ENCODE measurements around the gene NADK2.
"Not testable (repeated sequence)": the region's sequence is repeated elsewhere in the genome, so short reads cannot be mapped to it uniquely, and the experiment has no call there.

NADK2 gene, protein sequence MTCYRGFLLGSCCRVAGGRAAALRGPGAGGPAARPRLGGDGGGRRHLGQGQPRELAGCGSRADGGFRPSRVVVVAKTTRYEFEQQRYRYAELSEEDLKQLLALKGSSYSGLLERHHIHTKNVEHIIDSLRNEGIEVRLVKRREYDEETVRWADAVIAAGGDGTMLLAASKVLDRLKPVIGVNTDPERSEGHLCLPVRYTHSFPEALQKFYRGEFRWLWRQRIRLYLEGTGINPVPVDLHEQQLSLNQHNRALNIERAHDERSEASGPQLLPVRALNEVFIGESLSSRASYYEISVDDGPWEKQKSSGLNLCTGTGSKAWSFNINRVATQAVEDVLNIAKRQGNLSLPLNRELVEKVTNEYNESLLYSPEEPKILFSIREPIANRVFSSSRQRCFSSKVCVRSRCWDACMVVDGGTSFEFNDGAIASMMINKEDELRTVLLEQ

DNA sequence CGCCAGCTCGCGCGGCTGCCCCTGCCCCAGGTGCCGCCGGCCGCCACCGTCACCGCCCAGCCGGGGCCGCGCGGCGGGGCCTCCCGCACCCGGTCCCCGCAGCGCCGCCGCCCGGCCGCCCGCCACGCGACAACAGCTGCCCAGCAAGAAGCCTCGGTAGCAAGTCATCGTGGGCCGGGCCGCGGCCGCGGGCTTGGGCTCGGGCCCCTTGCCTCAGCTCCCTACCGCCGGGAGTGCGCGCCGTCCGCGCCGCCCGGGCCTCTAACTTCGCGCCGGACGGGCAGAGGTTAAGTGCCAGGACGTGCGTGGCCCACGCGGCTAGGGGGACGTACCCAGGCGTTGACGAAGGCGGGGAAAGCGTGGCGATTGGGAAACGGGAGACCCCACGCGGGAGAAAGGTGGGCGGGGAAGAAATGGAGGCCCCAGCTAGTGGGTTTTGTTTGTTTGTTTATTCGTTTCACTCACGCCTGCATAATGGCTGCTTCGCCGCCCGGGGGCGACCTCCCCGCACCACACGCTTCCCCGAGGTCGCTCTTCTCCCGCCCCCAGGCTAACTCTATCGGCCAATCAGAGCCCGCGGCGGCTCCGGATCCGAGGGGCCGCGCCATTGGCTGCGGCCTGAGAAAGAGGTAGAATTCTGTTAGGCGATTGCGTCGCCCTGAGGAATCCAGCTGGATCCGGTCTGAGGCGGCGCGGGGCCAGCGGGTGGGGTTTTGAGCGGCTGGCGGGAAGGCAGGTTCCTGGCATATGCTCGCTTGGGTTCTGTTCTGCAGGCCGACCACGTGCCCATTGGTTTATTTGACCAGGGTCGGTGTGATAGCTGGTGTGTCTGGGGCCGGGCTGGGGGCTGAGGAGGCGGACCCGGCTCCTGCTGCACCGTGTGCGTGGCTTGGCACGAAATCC, at the start of gene NADK2:
Gene NADK2, minus strand, starts transcription at position 295 of the 903 bp plus-strand sequence. Its CDS starts 127 bp downstream, at position 168.
- peak; percentile 96 for DNase-seq

- no peak for DNase-seq
Measured at GRCh38 chr5:36285837-36286615, 44.3 kb upstream of the NADK2 start.

DNA sequence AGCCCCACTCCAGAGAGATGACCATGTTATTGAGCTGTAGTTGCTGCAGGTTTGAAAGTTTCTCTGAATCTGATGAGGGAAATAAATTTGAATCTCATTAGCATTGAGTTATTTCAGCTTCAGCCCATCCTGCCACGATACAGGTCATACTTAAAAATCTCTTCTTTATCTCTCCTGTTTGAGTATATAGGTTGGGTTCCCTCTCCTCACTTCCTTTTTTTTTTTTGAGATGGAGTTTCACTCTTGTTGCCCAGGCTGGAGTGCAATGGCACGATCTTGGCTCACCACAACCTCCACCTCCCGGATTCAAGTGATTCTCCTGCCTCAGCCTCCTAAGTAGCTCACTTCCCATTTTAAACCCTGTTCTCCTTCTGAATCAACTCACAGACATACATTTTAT, 42.0 kb upstream of the NADK2 start:
- not testable (repeated sequence) for DNase-seq

GRCh38 chr5:36281626-36282025, 39.9 kb upstream of the NADK2 start:
- no peak for DNase-seq

GRCh38 chr5:36279054-36279698, 37.5 kb upstream of the NADK2 start:
- DNase-seq: no peak

DNA sequence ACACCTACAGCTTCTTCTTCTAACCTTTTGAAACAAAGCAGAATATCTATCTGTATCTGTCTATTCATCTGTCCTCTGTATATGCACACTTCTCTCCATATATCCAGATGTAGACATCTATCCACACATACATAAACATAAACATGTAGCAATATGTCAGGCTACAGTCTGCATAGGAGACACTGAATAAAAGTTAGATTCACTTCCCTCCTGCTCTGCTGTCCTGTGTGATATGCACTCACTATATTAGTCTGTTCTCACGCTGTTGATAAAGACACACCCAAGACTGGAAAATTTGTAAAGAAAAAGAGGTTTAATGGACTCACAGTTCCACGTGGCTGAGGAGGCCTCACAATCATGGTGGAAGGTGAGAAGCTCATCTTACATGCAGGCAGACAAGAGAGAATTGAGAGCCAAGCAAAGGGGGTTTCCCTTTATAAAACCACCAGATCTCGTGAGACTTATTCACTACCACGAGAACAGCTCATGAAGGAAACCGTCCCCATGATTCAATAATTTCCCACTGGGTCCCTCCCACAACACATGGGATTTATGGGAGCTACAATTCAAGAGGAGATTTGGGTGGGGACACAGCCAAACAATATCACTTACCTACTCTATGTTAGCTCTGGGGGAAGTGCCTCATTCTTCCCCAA, 35.9 kb upstream of the NADK2 start:
- DNase-seq: no peak

- DNase-seq: no peak
Measured at GRCh38 chr5:36276864-36277263, 35.1 kb upstream of the NADK2 start.

DNA sequence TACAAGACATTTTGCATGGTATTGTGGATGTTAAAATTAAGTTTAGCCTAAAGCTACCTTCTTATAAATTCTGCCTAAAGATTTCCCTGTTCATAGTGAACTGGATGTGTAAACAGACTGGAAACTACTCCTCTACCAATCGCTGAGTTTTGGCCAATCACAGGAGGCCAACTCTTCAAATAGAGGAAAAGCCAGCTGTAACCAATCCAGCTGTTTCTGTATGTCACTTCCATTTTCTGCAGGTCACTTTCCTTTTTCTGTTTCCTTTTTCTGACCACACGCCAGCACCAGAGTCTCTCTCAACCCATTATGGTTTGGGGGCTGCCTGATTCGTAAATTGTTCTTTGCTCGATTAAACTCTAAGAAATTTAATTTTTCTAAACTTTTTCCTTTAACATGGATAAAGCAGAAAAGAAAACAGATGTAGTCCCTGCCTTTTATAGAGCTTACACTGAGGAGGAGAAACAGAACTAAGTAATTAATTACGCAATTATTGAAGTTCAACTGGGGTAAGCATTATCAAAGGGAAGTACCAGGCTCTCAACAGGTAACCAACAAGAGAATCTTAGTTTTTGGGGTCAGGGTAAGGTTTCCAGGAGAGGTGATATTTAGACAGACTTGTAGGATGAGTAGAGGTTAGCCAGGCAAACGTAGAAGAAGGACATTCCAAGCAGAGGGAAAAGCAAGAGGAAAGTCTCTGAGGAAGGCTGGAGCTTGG, 32.2 kb upstream of the NADK2 start:
- DNase-seq: no peak

GRCh38 chr5:36272136-36272690, 30.5 kb upstream of the NADK2 start:
- DNase-seq: no peak

DNA sequence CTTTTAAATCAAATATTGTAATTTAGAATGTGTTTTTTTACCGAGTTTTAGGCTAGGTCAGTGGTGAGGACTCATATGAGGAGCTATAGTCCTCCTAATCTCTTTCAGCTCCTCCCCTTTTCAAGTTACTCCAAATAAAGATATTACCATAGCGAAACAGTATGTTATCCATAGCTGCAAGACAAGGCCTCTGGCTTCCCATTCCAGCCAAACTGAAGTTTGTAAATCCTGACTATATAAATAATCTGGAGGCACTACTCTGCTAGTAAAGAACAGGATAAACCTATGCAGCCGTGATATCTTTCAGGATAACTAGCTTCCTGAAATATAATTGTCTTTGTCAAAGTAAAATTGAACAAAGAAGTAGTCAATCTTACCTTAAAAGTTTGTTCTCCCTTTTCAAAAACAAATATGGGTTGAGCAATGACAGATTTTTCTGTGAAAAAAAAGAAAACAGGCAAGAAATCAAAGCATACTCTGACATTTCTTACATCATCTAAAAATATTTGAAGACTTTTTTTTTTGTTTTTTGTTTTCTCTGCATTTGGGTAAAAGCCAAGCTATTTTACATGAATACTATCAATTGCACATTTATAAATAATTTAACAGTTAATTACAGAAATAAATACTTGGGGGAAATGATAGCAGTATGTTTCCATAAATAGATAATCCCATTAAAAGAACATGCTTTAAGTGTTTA, 29.3 kb upstream of the NADK2 start:
- DNase-seq: no peak

DNA sequence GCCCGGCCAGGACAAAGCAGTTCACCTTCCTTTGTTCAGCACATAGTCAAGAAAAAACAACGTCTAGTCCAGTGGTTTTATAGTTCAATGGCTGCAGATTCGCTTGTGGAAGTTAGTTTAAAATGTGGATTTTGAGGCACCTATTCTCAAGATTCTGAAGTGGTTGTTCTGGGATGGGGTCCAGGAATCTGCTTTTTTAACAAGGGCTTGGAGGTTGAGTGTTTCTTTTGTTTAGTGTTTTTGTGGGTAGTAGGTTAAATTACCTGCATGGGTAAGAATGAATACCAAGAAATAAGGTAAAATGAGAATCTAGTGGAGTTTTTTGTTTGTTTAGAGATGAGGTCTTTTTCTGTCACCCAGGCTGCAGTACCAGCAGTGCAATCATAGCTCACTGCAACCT, 28.4 kb upstream of the NADK2 start:
- no peak for DNase-seq

DNA sequence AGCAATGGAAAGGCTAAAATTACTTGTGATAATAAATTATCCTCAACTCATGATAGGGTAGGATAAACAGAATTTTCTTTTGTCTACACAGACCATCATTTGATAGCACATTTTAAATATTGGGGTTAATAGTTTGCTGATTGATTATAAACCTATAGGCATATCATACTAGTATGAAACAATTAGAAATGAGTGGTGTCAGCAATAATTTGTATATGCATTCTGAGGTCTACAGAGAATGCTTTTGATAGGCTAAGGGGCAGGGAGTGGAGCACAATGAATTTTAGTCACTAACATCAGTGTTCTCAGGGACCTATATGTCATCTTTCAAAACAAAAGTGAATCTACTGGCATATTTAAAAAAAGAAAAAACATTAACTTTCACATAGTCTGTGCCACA, 27.8 kb upstream of the NADK2 start:
- no peak for DNase-seq

- no peak for DNase-seq
Measured at GRCh38 chr5:36267905-36268304, 26.2 kb upstream of the NADK2 start.

- DNase-seq: no peak
Measured at GRCh38 chr5:36264202-36264760, 22.6 kb upstream of the NADK2 start.

DNA sequence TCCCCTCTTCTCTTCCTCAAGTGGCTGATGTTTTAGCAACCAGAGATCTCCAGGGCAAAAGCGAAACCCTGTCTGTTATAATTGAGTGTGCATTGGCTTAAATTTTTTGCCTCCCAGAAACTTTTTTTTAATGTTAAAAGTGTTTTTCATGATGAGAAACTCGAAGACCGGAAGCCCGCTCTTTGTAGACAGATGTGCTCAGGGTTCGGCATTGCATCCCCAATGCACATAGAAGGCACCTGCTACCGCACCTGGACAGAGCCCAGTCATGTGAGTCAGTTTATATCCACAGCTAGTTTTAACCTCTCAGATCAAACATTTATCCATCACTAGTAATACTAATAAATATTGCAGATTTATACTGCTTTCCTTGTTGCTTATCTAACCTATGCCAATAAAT, 19.5 kb upstream of the NADK2 start:
- no peak for DNase-seq

DNA sequence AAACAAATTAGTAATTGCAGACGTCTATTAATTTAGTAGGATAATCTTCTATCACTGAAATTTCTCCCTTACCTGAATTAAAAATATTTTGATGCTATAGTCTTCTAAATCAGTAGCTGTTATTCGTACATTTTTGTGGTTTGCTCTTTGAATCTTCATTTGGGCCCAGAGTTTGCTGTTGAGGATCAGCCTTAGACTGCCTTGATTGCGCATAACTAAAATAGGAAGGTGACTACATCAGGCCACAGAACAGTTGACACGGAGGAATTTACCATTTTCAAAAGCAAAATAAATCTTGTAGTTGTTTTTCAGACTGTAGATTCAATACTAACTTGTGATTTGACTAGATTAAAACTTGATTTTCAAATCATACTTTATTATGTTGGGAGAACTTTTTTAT, 11.8 kb upstream of the NADK2 start:
- no peak for DNase-seq

DNA sequence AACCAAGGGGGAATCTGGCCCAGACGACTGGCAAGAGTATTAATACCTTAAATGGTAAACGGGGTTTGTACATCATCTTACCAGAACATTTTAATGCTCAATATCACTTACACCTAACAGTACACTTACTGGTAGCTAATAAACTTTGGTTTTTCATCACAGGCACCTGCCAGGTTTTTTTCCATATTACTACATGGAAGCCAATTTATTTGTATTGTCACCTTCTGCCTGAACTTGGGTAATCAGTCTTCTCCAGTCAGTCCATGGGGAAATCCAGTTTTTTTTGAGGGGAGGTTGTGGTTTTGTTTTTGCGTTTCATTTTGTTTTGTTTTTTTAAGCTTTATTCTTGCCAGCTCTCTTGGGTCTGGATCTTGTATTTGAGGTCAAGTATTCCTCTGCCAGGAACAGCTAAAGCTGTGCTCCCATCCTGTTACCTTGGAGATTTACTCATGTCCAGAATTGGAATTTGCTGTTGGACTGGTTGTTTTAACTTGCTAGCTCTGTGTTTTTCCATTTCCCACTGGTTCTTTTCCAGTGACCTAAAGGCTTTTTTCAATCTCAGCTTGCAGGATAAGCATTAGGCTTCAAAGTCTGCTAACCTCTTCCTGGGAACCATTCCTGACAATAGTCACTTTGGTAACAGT, 11.1 kb upstream of the NADK2 start:
- DNase-seq: no peak

GRCh38 chr5:36251218-36251617, 9.5 kb upstream of the NADK2 start:
- DNase-seq: no peak

DNA sequence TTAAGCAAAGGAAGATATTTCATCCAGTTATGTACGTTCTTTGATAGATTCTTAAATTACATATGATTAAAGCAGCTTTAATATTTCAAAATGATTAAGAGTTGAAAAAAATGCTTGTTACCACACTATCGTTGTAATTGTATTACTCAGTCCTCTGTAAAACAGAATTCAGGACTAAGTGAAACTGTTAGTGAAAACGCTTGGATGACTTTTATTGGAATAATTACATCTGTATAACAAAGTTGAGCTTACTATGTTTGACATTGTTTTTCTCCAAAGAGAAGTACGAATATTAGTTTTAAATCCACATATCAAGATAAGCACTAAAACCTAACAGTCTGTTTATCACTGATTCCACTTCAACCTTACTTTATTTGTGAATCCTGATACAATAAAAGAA, 8.7 kb upstream of the NADK2 start:
- no peak for DNase-seq
